Upper lobe of left lung (tissue), 4 donors: ENCODE measurements around the gene SETBP1.

Experiments used
- CTCF ChIP-seq, 6 experiments: fragments of 450-650 bp in 4 of 6; fragments of 200-600 bp in 2 of 6; sonication (generic) in 2 of 6; IDR thresholded peaks; one replicate each; pipeline ENCODE4 v1.5.1; 2016 to 2019; ENCODE audit warnings: antibody characterized with exemption in 6 of 6
- POLR2AphosphoS5 ChIP-seq, 2 donors: sonication (generic); formaldehyde crosslinking; IDR thresholded peaks; one replicate each; pipeline ENCODE4 v1.5.1; 2017; ENCODE audit warnings: antibody characterized with exemption in 2 of 2

- no peak for TF ChIP-seq CTCF (IDR thresholded peaks at IDR 0.05)
- no peak for TF ChIP-seq POLR2AphosphoS5 (IDR thresholded peaks at IDR 0.05)
These were observed 70.1 kb downstream of the SETBP1 start for GRCh38 chr18:44750774-44751173.
